GM12878 (cell line): ENCODE results near the gene CCDC107.

Experiments used
- ETV6 ChIP-seq, 2 experiments: fragments of 450-650 bp in 1 of 2; IDR thresholded peaks in 1 of 2; conservative IDR thresholded peaks in 1 of 2; 2 replicates each; pipeline ENCODE4 v1.6.1; 2014; ENCODE audit warnings: antibody characterized with exemption in 1 of 2, borderline replicate concordance in 1 of 2, low read depth in 1 of 2, mild to moderate bottlenecking in 1 of 2, moderate library complexity in 1 of 2
- USF2 ChIP-seq: IDR thresholded peaks from 2 replicates; pipeline ENCODE4 v1.6.1; 2011; ENCODE audit warnings: low read depth, low read length, improper control_type of control experiment, borderline replicate concordance

- TF ChIP-seq USF2 (no peak), ETV6 (conservative IDR thresholded peaks at IDR 0.05 in 1 of 2, IDR thresholded peaks at IDR 0.05 in 1 of 2; ENCODE audit: borderline replicate concordance in 1 of 2, low read depth in 1 of 2) (no peak)
Measured at GRCh38 chr9:35660966-35661415, 2.9 kb downstream of the CCDC107 start.
